ENCODE results near the gene NCAM2.

The NCAM2 gene

GRCh38 chr21:21200103-21200938 is 202.1 kb downstream of the NCAM2 start:
- Histone ChIP-seq H3K27me3 (ENCODE audit: control insufficient read depth, insufficient read depth, low read length) (no peaks in the 10 kb centered on the region), H3K9ac (ENCODE audit: low read length) (no peak overlapping the region), H3K4me1 (ENCODE audit: control insufficient read depth, low read depth, low read length) (no peaks in the 10 kb centered on the region), H3K9me3 (ENCODE audit: control insufficient read depth, low read depth, low read length) (no peaks in the 10 kb centered on the region), H3K27ac (ENCODE audit: low read length) (no peak overlapping the region), H3K36me3 (ENCODE audit: control insufficient read depth, low read depth, low read length) (no peaks in the 10 kb centered on the region), H3K4me3 (ENCODE audit: low read length) (no peak overlapping the region)

- no peaks in the 10 kb centered on the region for H3K36me3 ChIP-seq (ENCODE audit: control insufficient read depth, low read depth, low read length)
- no peaks in the 10 kb centered on the region for H3K9me3 ChIP-seq (ENCODE audit: control insufficient read depth, low read depth, low read length)
- H3K9ac ChIP-seq (ENCODE audit: low read length): no peak overlapping the region
- H3K27me3 ChIP-seq (ENCODE audit: control insufficient read depth, insufficient read depth, low read length): no peaks in the 10 kb centered on the region
- no peak overlapping the region for H3K27ac ChIP-seq (ENCODE audit: low read length)
- no peaks in the 10 kb centered on the region for H3K4me1 ChIP-seq (ENCODE audit: control insufficient read depth, low read depth, low read length)
- H3K4me3 ChIP-seq (ENCODE audit: low read length): no peak overlapping the region
Measured at GRCh38 chr21:21200939-21201615, 202.9 kb downstream of the NCAM2 start.

GRCh38 chr21:21203822-21204339 is 205.7 kb downstream of the NCAM2 start:
- Histone ChIP-seq H3K4me1 (ENCODE audit: control insufficient read depth, low read depth, low read length) (no peaks in the 10 kb centered on the region), H3K36me3 (ENCODE audit: control insufficient read depth, low read depth, low read length) (no peaks in the 10 kb centered on the region), H3K27ac (ENCODE audit: low read length) (no peak overlapping the region), H3K9ac (ENCODE audit: low read length) (no peak overlapping the region), H3K4me3 (ENCODE audit: low read length) (no peak overlapping the region), H3K27me3 (ENCODE audit: control insufficient read depth, insufficient read depth, low read length) (no peaks in the 10 kb centered on the region), H3K9me3 (ENCODE audit: control insufficient read depth, low read depth, low read length) (no peaks in the 10 kb centered on the region)

- Histone ChIP-seq H3K4me1 (ENCODE audit: control insufficient read depth, low read depth, low read length) (no peaks in the 10 kb centered on the region), H3K27me3 (ENCODE audit: control insufficient read depth, insufficient read depth, low read length) (no peaks in the 10 kb centered on the region), H3K4me3 (ENCODE audit: low read length) (no peak overlapping the region), H3K9me3 (ENCODE audit: control insufficient read depth, low read depth, low read length) (no peaks in the 10 kb centered on the region), H3K36me3 (ENCODE audit: control insufficient read depth, low read depth, low read length) (no peaks in the 10 kb centered on the region), H3K9ac (ENCODE audit: low read length) (no peak overlapping the region), H3K27ac (ENCODE audit: low read length) (no peak overlapping the region)
Measured at GRCh38 chr21:21204366-21204996, 206.3 kb downstream of the NCAM2 start.

GRCh38 chr21:21205604-21206003 is 207.4 kb downstream of the NCAM2 start:
- Histone ChIP-seq H3K9ac (ENCODE audit: low read length) (no peak overlapping the region), H3K4me3 (ENCODE audit: low read length) (no peak overlapping the region), H3K9me3 (ENCODE audit: control insufficient read depth, low read depth, low read length) (no peaks in the 10 kb centered on the region), H3K4me1 (ENCODE audit: control insufficient read depth, low read depth, low read length) (no peaks in the 10 kb centered on the region), H3K27me3 (ENCODE audit: control insufficient read depth, insufficient read depth, low read length) (no peaks in the 10 kb centered on the region), H3K27ac (ENCODE audit: low read length) (no peak overlapping the region), H3K36me3 (ENCODE audit: control insufficient read depth, low read depth, low read length) (no peaks in the 10 kb centered on the region)

GRCh38 chr21:21210552-21210951 is 212.3 kb downstream of the NCAM2 start:
- no peak overlapping the region for H3K27ac ChIP-seq (ENCODE audit: low read length)
- H3K9ac ChIP-seq (ENCODE audit: low read length): no peak overlapping the region
- no peaks in the 10 kb centered on the region for H3K27me3 ChIP-seq (ENCODE audit: control insufficient read depth, insufficient read depth, low read length)
- no peaks in the 10 kb centered on the region for H3K9me3 ChIP-seq (ENCODE audit: control insufficient read depth, low read depth, low read length)
- H3K4me1 ChIP-seq (ENCODE audit: control insufficient read depth, low read depth, low read length): no peaks in the 10 kb centered on the region
- no peaks in the 10 kb centered on the region for H3K36me3 ChIP-seq (ENCODE audit: control insufficient read depth, low read depth, low read length)
- H3K4me3 ChIP-seq (ENCODE audit: low read length): no peak overlapping the region

- Histone ChIP-seq H3K4me1 (ENCODE audit: control insufficient read depth, low read depth, low read length) (no peaks in the 10 kb centered on the region), H3K27me3 (ENCODE audit: control insufficient read depth, insufficient read depth, low read length) (no peaks in the 10 kb centered on the region), H3K36me3 (ENCODE audit: control insufficient read depth, low read depth, low read length) (no peaks in the 10 kb centered on the region), H3K27ac (ENCODE audit: low read length) (no peak overlapping the region), H3K9ac (ENCODE audit: low read length) (no peak overlapping the region), H3K9me3 (ENCODE audit: control insufficient read depth, low read depth, low read length) (no peaks in the 10 kb centered on the region), H3K4me3 (ENCODE audit: low read length) (no peak overlapping the region)
Measured at GRCh38 chr21:21213297-21213696, 215.1 kb downstream of the NCAM2 start.

- H3K9me3 ChIP-seq (ENCODE audit: control insufficient read depth, low read depth, low read length): no peaks in the 10 kb centered on the region
- H3K4me1 ChIP-seq (ENCODE audit: control insufficient read depth, low read depth, low read length): no peaks in the 10 kb centered on the region
- H3K27ac ChIP-seq (ENCODE audit: low read length): no peak overlapping the region
- no peak overlapping the region for H3K4me3 ChIP-seq (ENCODE audit: low read length)
- H3K36me3 ChIP-seq (ENCODE audit: control insufficient read depth, low read depth, low read length): no peaks in the 10 kb centered on the region
- no peaks in the 10 kb centered on the region for H3K27me3 ChIP-seq (ENCODE audit: control insufficient read depth, insufficient read depth, low read length)
- H3K9ac ChIP-seq (ENCODE audit: low read length): no peak overlapping the region
Measured at GRCh38 chr21:21216047-21216446, 217.8 kb downstream of the NCAM2 start.

GRCh38 chr21:21226472-21226871 is 228.3 kb downstream of the NCAM2 start:
- no peak overlapping the region for H3K4me3 ChIP-seq (ENCODE audit: low read length)
- H3K4me1 ChIP-seq (ENCODE audit: control insufficient read depth, low read depth, low read length): no peaks in the 10 kb centered on the region
- no peaks in the 10 kb centered on the region for H3K9me3 ChIP-seq (ENCODE audit: control insufficient read depth, low read depth, low read length)
- no peaks in the 10 kb centered on the region for H3K27me3 ChIP-seq (ENCODE audit: control insufficient read depth, insufficient read depth, low read length)
- no peak overlapping the region for H3K9ac ChIP-seq (ENCODE audit: low read length)
- H3K27ac ChIP-seq (ENCODE audit: low read length): no peak overlapping the region
- no peaks in the 10 kb centered on the region for H3K36me3 ChIP-seq (ENCODE audit: control insufficient read depth, low read depth, low read length)

GRCh38 chr21:21230672-21231071 is 232.5 kb downstream of the NCAM2 start:
- Histone ChIP-seq H3K27me3 (ENCODE audit: control insufficient read depth, insufficient read depth, low read length) (no peaks in the 10 kb centered on the region), H3K27ac (ENCODE audit: low read length) (no peak overlapping the region), H3K9ac (ENCODE audit: low read length) (no peak overlapping the region), H3K4me1 (ENCODE audit: control insufficient read depth, low read depth, low read length) (no peaks in the 10 kb centered on the region), H3K36me3 (ENCODE audit: control insufficient read depth, low read depth, low read length) (no peaks in the 10 kb centered on the region), H3K9me3 (ENCODE audit: control insufficient read depth, low read depth, low read length) (no peaks in the 10 kb centered on the region), H3K4me3 (ENCODE audit: low read length) (no peak overlapping the region)

- Histone ChIP-seq H3K9ac (ENCODE audit: low read length) (no peak overlapping the region), H3K4me1 (ENCODE audit: control insufficient read depth, low read depth, low read length) (no peaks in the 10 kb centered on the region), H3K27ac (ENCODE audit: low read length) (no peak overlapping the region), H3K27me3 (ENCODE audit: control insufficient read depth, insufficient read depth, low read length) (no peaks in the 10 kb centered on the region), H3K36me3 (ENCODE audit: control insufficient read depth, low read depth, low read length) (no peaks in the 10 kb centered on the region), H3K9me3 (ENCODE audit: control insufficient read depth, low read depth, low read length) (no peaks in the 10 kb centered on the region), H3K4me3 (ENCODE audit: low read length) (no peak overlapping the region)
Measured at GRCh38 chr21:21231913-21232312, 233.7 kb downstream of the NCAM2 start.
